Neural crest cell (in vitro differentiated cells): ENCODE results near the gene PRR12. TPM values are rescaled to one million over a fixed set of nuclear protein-coding genes. Genes with fewer than 3 reads are reported as not detected.

Experiments
- DNase-seq: peaks from one replicate; pipeline ENCODE4 v3.0.0; 2021; ENCODE audit warnings: low read depth, mixed read lengths, low spot score
- H3K27ac Mint-ChIP-seq: one replicate; pipeline ENCODE4 v1.8.0; 2021; ENCODE audit warnings: mild to moderate bottlenecking, mixed read lengths; ENCODE audit not compliant: unreplicated experiment
- H3K27me3 Mint-ChIP-seq: 2 replicates; pipeline ENCODE4 v1.8.0; 2021; ENCODE audit warnings: low read depth, mild to moderate bottlenecking, mixed read lengths
- H3K36me3 Mint-ChIP-seq: 2 replicates; pipeline ENCODE4 v1.8.0; 2021; ENCODE audit warnings: low read depth, mild to moderate bottlenecking, mixed read lengths
- H3K4me1 Mint-ChIP-seq: 2 replicates; pipeline ENCODE4 v1.8.0; 2021; ENCODE audit warnings: mixed read lengths
- H3K4me3 Mint-ChIP-seq: one replicate; pipeline ENCODE4 v1.8.0; 2021; ENCODE audit warnings: mild to moderate bottlenecking, mixed read lengths
- H3K9me3 Mint-ChIP-seq: 2 replicates; pipeline ENCODE4 v1.8.0; 2021; ENCODE audit warnings: mixed read lengths
- total RNA-seq: library from RNA; stranded (reverse); gene quantifications from 2 replicates; pipeline ENCODE4 v1.2.1, GENCODE V29; 2021
- TF ChIP-seq, protein P1 (sequence below): fragments of 200-600 bp; sonication (generic); conservative IDR thresholded peaks from 2 replicates; pipeline ENCODE4 v1.5.0; 2021; ENCODE audit warnings: antibody characterized with exemption, mild to moderate bottlenecking

The PRR12 gene
- total RNA-seq, 1 donor from 2014 or later: 51.7 TPM

DNA sequence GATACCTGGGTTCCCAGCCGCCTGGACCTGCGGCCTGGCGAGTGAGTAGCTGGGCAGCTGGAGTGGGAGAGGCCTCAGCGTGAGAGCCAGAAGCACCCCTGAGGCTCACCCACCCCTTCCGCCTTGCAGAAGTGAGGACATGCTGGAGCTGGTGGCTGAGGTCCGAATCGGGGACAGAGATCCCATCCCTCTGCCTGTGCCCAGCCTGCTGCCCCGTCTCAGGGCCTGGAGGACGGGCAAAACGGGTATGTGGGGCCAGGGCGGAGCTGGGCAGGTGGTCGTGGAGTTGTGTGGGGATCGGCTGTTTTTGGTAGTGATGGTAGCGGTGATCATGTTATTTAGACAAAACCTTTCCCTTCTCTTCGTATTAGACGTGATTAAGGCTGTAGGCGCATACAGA lies 55.6 kb downstream of the PRR12 start:
- H3K4me1 Mint-ChIP-seq: peaks cover 26% of the 10 kb centered on the region
- TF ChIP-seq, protein P1, sequence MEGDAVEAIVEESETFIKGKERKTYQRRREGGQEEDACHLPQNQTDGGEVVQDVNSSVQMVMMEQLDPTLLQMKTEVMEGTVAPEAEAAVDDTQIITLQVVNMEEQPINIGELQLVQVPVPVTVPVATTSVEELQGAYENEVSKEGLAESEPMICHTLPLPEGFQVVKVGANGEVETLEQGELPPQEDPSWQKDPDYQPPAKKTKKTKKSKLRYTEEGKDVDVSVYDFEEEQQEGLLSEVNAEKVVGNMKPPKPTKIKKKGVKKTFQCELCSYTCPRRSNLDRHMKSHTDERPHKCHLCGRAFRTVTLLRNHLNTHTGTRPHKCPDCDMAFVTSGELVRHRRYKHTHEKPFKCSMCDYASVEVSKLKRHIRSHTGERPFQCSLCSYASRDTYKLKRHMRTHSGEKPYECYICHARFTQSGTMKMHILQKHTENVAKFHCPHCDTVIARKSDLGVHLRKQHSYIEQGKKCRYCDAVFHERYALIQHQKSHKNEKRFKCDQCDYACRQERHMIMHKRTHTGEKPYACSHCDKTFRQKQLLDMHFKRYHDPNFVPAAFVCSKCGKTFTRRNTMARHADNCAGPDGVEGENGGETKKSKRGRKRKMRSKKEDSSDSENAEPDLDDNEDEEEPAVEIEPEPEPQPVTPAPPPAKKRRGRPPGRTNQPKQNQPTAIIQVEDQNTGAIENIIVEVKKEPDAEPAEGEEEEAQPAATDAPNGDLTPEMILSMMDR: no peak
- H3K36me3 Mint-ChIP-seq: peaks cover 5% of the 10 kb centered on the region
- no peaks in the 10 kb centered on the region for H3K27me3 Mint-ChIP-seq
- no peak for DNase-seq
- peak overlapping the region; percentile 61 for H3K4me3 Mint-ChIP-seq
- H3K27ac Mint-ChIP-seq: no peak overlapping the region
- no peaks in the 10 kb centered on the region for H3K9me3 Mint-ChIP-seq

DNA sequence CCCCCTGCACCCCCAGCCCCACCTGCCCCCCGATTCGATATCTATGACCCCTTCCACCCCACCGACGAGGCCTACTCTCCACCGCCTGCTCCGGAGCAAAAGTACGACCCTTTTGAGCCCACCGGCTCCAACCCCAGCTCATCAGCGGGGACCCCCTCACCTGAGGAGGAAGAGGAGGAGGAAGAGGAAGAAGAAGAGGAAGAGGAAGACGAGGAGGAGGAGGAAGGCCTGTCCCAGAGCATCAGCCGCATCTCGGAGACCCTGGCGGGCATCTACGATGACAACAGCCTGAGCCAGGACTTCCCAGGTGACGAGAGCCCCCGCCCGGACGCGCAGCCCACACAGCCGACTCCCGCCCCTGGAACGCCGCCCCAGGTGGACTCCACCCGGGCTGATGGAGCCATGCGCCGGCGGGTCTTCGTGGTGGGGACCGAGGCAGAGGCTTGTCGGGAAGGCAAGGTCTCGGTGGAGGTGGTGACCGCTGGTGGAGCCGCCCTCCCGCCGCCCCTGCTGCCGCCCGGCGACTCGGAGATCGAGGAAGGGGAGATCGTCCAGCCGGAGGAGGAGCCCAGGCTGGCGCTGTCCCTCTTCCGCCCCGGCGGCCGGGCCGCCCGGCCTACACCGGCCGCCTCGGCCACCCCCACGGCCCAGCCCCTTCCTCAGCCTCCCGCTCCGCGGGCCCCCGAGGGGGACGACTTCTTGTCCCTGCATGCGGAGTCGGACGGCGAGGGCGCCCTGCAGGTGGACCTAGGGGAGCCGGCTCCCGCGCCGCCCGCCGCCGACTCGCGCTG lies 60.2 kb downstream of the PRR12 start:
- no peaks in the 10 kb centered on the region for H3K27me3 Mint-ChIP-seq
- no peaks in the 10 kb centered on the region for H3K4me1 Mint-ChIP-seq
- H3K27ac Mint-ChIP-seq: no peak overlapping the region
- TF ChIP-seq, protein P1: no peak
- no peak for DNase-seq
- H3K36me3 Mint-ChIP-seq: peaks cover 3% of the 10 kb centered on the region
- no peaks in the 10 kb centered on the region for H3K9me3 Mint-ChIP-seq
- no peak overlapping the region for H3K4me3 Mint-ChIP-seq

DNA sequence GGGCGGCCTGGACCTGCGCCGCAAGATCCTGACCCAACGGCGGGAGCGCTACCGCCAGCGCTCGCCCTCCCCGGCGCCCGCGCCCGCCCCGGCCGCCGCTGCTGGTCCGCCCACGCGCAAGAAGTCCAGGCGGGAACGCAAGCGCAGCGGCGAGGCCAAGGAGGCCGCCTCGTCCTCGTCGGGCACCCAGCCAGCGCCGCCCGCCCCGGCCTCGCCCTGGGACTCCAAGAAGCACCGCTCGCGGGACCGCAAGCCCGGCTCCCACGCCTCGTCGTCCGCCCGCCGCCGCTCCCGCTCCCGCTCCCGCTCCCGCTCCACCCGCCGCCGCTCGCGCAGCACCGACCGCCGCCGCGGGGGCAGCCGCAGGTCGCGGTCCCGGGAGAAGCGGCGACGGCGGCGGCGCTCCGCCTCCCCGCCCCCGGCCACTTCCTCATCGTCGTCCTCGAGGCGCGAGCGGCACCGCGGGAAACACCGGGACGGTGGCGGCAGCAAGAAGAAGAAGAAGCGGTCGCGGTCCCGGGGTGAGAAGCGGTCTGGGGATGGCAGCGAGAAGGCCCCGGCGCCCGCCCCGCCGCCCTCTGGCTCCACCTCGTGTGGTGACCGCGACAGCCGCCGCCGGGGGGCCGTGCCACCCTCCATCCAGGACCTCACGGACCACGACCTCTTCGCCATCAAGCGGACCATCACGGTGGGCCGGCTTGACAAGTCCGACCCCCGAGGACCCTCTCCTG lies 61.0 kb downstream of the PRR12 start:
- Mint-ChIP-seq H3K4me1 (no peaks in the 10 kb centered on the region), H3K27ac (no peak overlapping the region), H3K36me3 (peaks cover 6% of the 10 kb centered on the region), H3K9me3 (no peaks in the 10 kb centered on the region), H3K4me3 (no peak overlapping the region), H3K27me3 (no peaks in the 10 kb centered on the region)
- TF ChIP-seq, protein P1: no peak
- no peak for DNase-seq

DNA sequence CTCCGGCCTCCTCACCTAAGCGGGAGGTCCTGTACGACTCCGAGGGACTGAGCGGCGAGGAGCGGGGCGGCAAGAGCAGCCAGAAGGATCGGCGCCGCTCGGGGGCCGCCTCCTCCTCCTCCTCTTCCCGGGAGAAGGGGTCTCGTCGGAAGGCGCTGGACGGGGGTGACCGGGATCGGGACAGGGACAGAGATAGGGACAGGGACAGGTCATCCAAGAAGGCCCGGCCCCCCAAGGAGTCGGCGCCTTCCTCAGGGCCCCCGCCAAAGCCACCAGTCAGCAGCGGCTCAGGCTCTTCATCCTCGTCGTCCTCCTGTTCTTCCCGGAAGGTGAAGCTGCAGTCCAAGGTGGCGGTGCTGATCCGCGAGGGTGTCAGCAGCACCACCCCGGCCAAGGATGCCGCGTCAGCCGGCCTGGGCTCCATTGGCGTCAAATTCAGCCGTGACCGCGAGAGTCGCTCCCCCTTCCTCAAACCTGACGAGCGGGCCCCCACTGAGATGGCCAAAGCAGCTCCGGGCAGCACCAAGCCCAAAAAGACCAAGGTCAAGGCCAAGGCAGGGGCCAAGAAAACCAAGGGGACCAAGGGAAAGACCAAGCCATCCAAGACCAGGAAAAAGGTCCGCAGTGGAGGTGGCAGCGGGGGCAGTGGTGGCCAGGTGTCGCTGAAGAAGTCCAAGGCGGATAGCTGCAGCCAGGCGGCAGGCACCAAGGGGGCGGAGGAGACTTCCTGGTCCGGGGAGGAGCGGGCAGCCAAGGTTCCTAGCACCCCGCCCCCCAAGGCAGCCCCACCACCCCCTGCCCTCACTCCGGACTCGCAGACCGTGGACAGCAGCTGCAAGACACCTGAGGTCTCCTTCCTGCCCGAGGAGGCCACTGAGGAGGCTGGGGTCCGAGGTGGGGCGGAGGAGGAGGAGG lies 61.8 kb downstream of the PRR12 start:
- Mint-ChIP-seq H3K9me3 (no peaks in the 10 kb centered on the region), H3K36me3 (peaks cover 6% of the 10 kb centered on the region), H3K4me1 (no peaks in the 10 kb centered on the region), H3K4me3 (no peak overlapping the region), H3K27me3 (no peaks in the 10 kb centered on the region), H3K27ac (no peak overlapping the region)
- DNase-seq: no peak
- TF ChIP-seq, protein P1: no peak

DNA sequence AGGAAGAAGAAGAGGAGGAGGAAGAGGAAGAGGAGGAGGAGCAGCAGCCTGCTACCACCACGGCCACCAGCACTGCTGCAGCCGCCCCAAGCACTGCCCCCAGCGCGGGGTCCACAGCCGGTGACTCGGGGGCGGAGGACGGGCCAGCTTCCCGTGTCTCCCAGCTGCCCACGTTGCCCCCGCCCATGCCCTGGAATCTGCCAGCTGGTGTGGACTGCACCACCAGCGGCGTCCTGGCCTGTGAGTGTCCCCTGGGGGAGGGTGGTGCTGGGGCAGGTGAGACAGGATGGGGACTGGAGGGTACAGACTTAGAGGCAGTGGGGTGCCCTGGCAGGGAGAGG lies 62.5 kb downstream of the PRR12 start:
- Mint-ChIP-seq H3K27me3 (no peaks in the 10 kb centered on the region), H3K27ac (no peak overlapping the region)

More for the DNA sequence above, 62.5 kb downstream of the PRR12 start:
- Mint-ChIP-seq H3K4me3 (peak overlapping the region; percentile 4), H3K36me3 (peaks cover 6% of the 10 kb centered on the region), H3K4me1 (no peaks in the 10 kb centered on the region), H3K9me3 (no peaks in the 10 kb centered on the region)
- no peak for DNase-seq
- TF ChIP-seq, protein P1: no peak
